Fibroblast of upper back skin (primary cell): ENCODE data around the gene ABCA6.

Source experiments
- DNase-seq: peaks from one replicate; pipeline ENCODE4 v3.0.0-alpha.2; 2013

The ABCA6 gene

GRCh38 chr17:69046121-69046807, 95.4 kb downstream of the ABCA6 start:
- no peak for DNase-seq

GRCh38 chr17:69045646-69046045, 96.0 kb downstream of the ABCA6 start:
- no peak for DNase-seq

- no peak for DNase-seq
These were observed 97.3 kb downstream of the ABCA6 start for GRCh38 chr17:69044371-69044770.

DNA sequence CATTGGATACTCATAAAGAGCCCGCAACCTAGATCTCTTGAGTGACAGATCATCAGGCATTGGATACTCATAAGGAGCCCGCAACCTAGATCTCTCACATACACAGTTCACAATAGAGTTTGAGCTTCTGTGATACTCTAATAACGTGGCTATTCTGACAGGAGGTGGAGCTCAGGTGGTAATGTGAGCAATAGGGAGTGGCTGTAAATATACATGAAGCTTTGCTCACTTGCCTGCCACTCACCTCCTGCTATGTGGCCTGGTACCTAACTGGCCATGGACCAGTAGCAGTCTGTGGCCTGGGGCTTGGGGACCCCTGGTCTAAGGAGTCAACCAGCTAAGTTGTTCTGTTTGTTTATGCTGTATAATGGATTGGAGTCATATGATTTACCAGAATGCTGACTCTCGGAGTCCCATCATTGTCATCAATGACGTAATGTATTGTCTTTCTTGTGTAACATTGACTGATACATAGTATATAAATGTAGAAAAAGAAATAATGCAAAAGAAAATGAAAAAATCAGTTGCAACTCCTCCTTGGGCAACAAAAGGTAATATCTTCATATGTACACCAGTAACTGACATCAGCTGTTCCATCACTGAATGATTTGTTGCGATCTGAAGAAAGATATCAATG, 98.5 kb downstream of the ABCA6 start:
- DNase-seq, result no peak

- no peak for DNase-seq
These were observed 99.4 kb downstream of the ABCA6 start for GRCh38 chr17:69042308-69042707.

DNA sequence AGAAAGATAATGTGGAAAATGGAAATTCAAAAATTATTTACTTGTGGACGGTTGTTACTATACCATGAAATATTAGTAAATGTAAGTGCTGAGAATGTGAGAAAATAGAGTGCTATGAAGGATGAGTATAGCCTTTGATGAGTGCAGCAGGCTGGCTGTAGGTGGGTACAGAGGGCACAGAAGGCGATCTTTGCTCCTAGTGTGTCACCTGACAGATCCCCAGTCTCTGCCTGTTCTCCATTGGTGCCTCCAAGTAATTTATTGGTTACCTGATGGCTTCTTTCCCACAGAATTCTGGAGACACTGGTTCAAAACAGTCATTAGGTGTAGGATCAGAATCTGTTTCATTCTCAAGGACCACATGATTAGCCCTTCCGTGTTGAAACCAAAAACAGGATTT, 109.9 kb downstream of the ABCA6 start:
- no peak for DNase-seq

GRCh38 chr17:69030169-69030568, 111.5 kb downstream of the ABCA6 start:
- no peak for DNase-seq
